HG03442 (cell line): ENCODE results near the gene METTL17.
"Not testable (repeated sequence)": the region's sequence is repeated elsewhere in the genome, so short reads cannot be mapped to it uniquely, and the experiment has no call there.

ENCODE experiments used
- ATAC-seq: cut with Tn5 transposase; IDR thresholded peaks from one replicate; pipeline ENCODE4 v1.9.1; 2021; ENCODE audit warnings: mild to moderate bottlenecking, moderate library complexity; ENCODE audit not compliant: unreplicated experiment

Gene METTL17

GRCh38 chr14:20996521-20996920 lies 6.7 kb downstream of the METTL17 start:
- no peak for ATAC-seq

- ATAC-seq: no peak
Measured at GRCh38 chr14:20997115-20997514, 7.3 kb downstream of the METTL17 start.

GRCh38 chr14:20997564-20997963 lies 7.8 kb downstream of the METTL17 start:
- no peak for ATAC-seq

- no peak for ATAC-seq
Measured at GRCh38 chr14:20998139-20998538, 8.4 kb downstream of the METTL17 start.

GRCh38 chr14:20998674-20999366 lies 9.0 kb downstream of the METTL17 start, which contains the start of gene SLC39A2:
Gene SLC39A2, plus strand, starts transcription at chr14:20999293. Its CDS starts 154 bp downstream, at chr14:20999447.
- no peak for ATAC-seq

GRCh38 chr14:20999591-20999990 lies 9.8 kb downstream of the METTL17 start:
- no peak for ATAC-seq

GRCh38 chr14:21001218-21001617 lies 11.4 kb downstream of the METTL17 start:
- ATAC-seq: no peak

GRCh38 chr14:21003788-21004346 lies 14.1 kb downstream of the METTL17 start:
- ATAC-seq: no peak

GRCh38 chr14:21009721-21010120 lies 19.9 kb downstream of the METTL17 start:
- not testable (repeated sequence) for ATAC-seq

GRCh38 chr14:21011136-21011535 lies 21.4 kb downstream of the METTL17 start:
- no peak for ATAC-seq

- peak; percentile 53 for ATAC-seq
Measured at GRCh38 chr14:21014761-21015190, 25.0 kb downstream of the METTL17 start.

- no peak for ATAC-seq
Measured at GRCh38 chr14:21015312-21015711, 25.5 kb downstream of the METTL17 start.

- no peak for ATAC-seq
Measured at GRCh38 chr14:21016413-21017190, 26.8 kb downstream of the METTL17 start.

GRCh38 chr14:21017528-21018245 lies 27.9 kb downstream of the METTL17 start:
- no peak for ATAC-seq

- no peak for ATAC-seq
Measured at GRCh38 chr14:21018286-21018685, 28.5 kb downstream of the METTL17 start.

GRCh38 chr14:21018781-21019180 lies 29.0 kb downstream of the METTL17 start:
- ATAC-seq: no peak

GRCh38 chr14:21019366-21019765 lies 29.6 kb downstream of the METTL17 start:
- no peak for ATAC-seq

- ATAC-seq: no peak
Measured at GRCh38 chr14:21020977-21021545, 31.3 kb downstream of the METTL17 start.

- no peak for ATAC-seq
Measured at GRCh38 chr14:21022686-21023085, 32.9 kb downstream of the METTL17 start.

- no peak for ATAC-seq
Measured at GRCh38 chr14:21023174-21023573, 33.4 kb downstream of the METTL17 start.
